SK-N-SH (cell line): ENCODE measurements around the gene DHRS12. TPM values are rescaled to one million over a fixed set of nuclear protein-coding genes. Genes with fewer than 3 reads are reported as not detected.

ENCODE experiments used
- CTCF ChIA-PET: fragments of 300-600, 350-600 bp; formaldehyde crosslinking; extraction: SDS; loops from one replicate; lab custom pipeline; 2021; lab: Yijun Ruan, JAX
- POLR2A ChIA-PET: fragments of 350-600 bp; sonication (Branson Sonifier 250); formaldehyde crosslinking; extraction: SDS; loops from one replicate; lab custom pipeline; 2020; ENCODE audit warnings: antibody characterized with exemption, inconsistent platforms; lab: Yijun Ruan, JAX
- DNase-seq: peaks from one replicate; pipeline ENCODE4 v3.0.0; 2012
- H2AFZ ChIP-seq: fragments of 200-600 bp; sonication (generic); 2 replicates; pipeline ENCODE4 v1.8.1; 2016; ENCODE audit warnings: antibody characterized with exemption, mild to moderate bottlenecking, low read depth
- H3F3A ChIP-seq: fragments of 200-600 bp; sonication (generic); replicated peaks from 2 replicates; pipeline ENCODE3; 2016; ENCODE audit warnings: antibody characterized with exemption, mild to moderate bottlenecking; ENCODE audit not compliant: insufficient read depth
- H3K27ac ChIP-seq, 2 experiments: fragments of 200-500 bp in 1 of 2; fragments of 200-600 bp in 1 of 2; sonication (Bioruptor generic) in 1 of 2; sonication (generic), shearing (Covaris generic) in 1 of 2; 2 replicates each; pipeline versions ENCODE4 v1.5.1 to v1.6.1; 2014 to 2016; ENCODE audit warnings: low read depth in 2 of 2, inconsistent platforms in 1 of 2, low read length in 1 of 2, mild to moderate bottlenecking in 1 of 2, mixed read lengths in 1 of 2
- H3K27me3 ChIP-seq: fragments of 200-600 bp; sonication (generic), shearing (Covaris generic); 2 replicates; pipeline ENCODE4 v1.6.1; 2016; ENCODE audit warnings: mixed run types; ENCODE audit not compliant: insufficient read depth
- H3K36me3 ChIP-seq, 2 experiments: fragments of 200-500 bp in 1 of 2; fragments of 200-600 bp in 1 of 2; sonication (Bioruptor generic) in 1 of 2; sonication (generic) in 1 of 2; replicated peaks in 1 of 2; 2 replicates each; pipeline versions ENCODE3 to v1.5.1; 2014 to 2016; ENCODE audit warnings: low read length in 1 of 2, mild to moderate bottlenecking in 1 of 2; ENCODE audit not compliant: insufficient read depth in 2 of 2, control insufficient read depth in 1 of 2
- H3K4me1 ChIP-seq, 2 experiments: fragments of 200-500 bp in 1 of 2; fragments of 200-600 bp in 1 of 2; sonication (Bioruptor generic) in 1 of 2; sonication (generic), shearing (Covaris generic) in 1 of 2; 2 replicates each; pipeline versions ENCODE4 v1.5.1 to v1.6.1; 2014 to 2016; ENCODE audit warnings: low read depth in 1 of 2, low read length in 1 of 2, mixed run types in 1 of 2; ENCODE audit not compliant: insufficient read depth in 2 of 2, control insufficient read depth in 1 of 2
- H3K4me2 ChIP-seq: fragments of 200-600 bp; sonication (generic), shearing (Covaris generic); 2 replicates; pipeline ENCODE4 v1.6.1; 2017; ENCODE audit warnings: mixed run types
- H3K4me3 ChIP-seq, 2 experiments: fragments of 200-500 bp in 1 of 2; fragments of 200-600 bp in 1 of 2; sonication (Bioruptor generic) in 1 of 2; sonication (generic), shearing (Covaris generic) in 1 of 2; 2 replicates each; pipeline versions ENCODE4 v1.5.1 to v1.8.1; 2014 to 2016; ENCODE audit warnings: low read depth in 2 of 2, inconsistent platforms in 1 of 2, low read length in 1 of 2, mild to moderate bottlenecking in 1 of 2, mixed read lengths in 1 of 2, moderate library complexity in 1 of 2
- H3K79me2 ChIP-seq: fragments of 200-600 bp; sonication (generic); 2 replicates; pipeline ENCODE4 v1.8.1; 2017; ENCODE audit warnings: mild to moderate bottlenecking; ENCODE audit not compliant: insufficient read depth
- H3K9ac ChIP-seq: fragments of 200-600 bp; sonication (generic); 2 replicates; pipeline ENCODE4 v1.6.1; 2017; ENCODE audit warnings: mixed run types
- H3K9me2 ChIP-seq: fragments of 200-600 bp; sonication (generic); 2 replicates; pipeline ENCODE4 v1.6.1; 2017; ENCODE audit warnings: mixed run types
- H3K9me3 ChIP-seq: fragments of 200-600 bp; sonication (generic); 2 replicates; pipeline ENCODE4 v1.6.1; 2017; ENCODE audit warnings: mixed run types, mild to moderate bottlenecking, moderate library complexity
- H4K20me1 ChIP-seq: fragments of 200-600 bp; sonication (generic); 2 replicates; pipeline ENCODE4 v1.6.1; 2017; ENCODE audit warnings: mild to moderate bottlenecking, mixed run types; ENCODE audit not compliant: insufficient read depth
- CTCF ChIP-seq: fragments of 200-600 bp; sonication (generic); IDR thresholded peaks from 2 replicates; pipeline ENCODE4 v1.6.1; 2017; ENCODE audit warnings: antibody characterized with exemption, mild to moderate bottlenecking, moderate library complexity
- EP300 ChIP-seq, 2 experiments: IDR thresholded peaks; 2 replicates each; pipeline versions ENCODE4 v1.4.0 to v1.6.1; 2012; ENCODE audit warnings: borderline replicate concordance in 1 of 2, low read depth in 1 of 2, low read length in 1 of 2
- EZH2phosphoT487 ChIP-seq: fragments of 200-600 bp; sonication (generic); IDR thresholded peaks from 2 replicates; pipeline ENCODE4 v1.6.1; 2017; ENCODE audit warnings: low read depth, mixed run types, mild to moderate bottlenecking, antibody characterized with exemption, moderate library complexity, borderline replicate concordance
- FOSL2 ChIP-seq: IDR thresholded peaks from 2 replicates; pipeline ENCODE4 v1.4.0; 2012; ENCODE audit warnings: low read depth, mild to moderate bottlenecking, moderate library complexity, borderline replicate concordance
- FOXJ3 ChIP-seq: sonication (generic); formaldehyde crosslinking; IDR thresholded peaks from 2 replicates; pipeline ENCODE4 v1.5.1; 2020; ENCODE audit warnings: mild to moderate bottlenecking, missing genetic modification reagents
- FOXM1 ChIP-seq: IDR thresholded peaks from 2 replicates; pipeline ENCODE4 v1.4.0; 2012; ENCODE audit warnings: low read depth, mild to moderate bottlenecking
- MXI1 ChIP-seq: IDR thresholded peaks from 2 replicates; pipeline ENCODE4 v1.6.1; 2012; ENCODE audit warnings: mild to moderate bottlenecking, low read depth, low read length, improper control_type of control experiment
- NFIC ChIP-seq: IDR thresholded peaks from 2 replicates; pipeline ENCODE4 v1.4.0; 2012; ENCODE audit warnings: borderline replicate concordance
- NRF1 ChIP-seq: IDR thresholded peaks from 2 replicates; pipeline ENCODE4 v1.6.1; 2012; ENCODE audit warnings: low read depth, mild to moderate bottlenecking, low read length
- POLR2AphosphoS5 ChIP-seq: IDR thresholded peaks from 2 replicates; pipeline ENCODE4 v1.6.1; 2012; ENCODE audit warnings: low read depth, low read length
- RCOR1 ChIP-seq: fragments of 150-350 bp; IDR thresholded peaks from 2 replicates; pipeline ENCODE4 v1.6.1; 2017; ENCODE audit warnings: antibody characterized with exemption, low read length
- RXRA ChIP-seq: IDR thresholded peaks from 2 replicates; pipeline ENCODE4 v1.4.0; 2012; ENCODE audit warnings: low read depth, mild to moderate bottlenecking, borderline replicate concordance
- SMC3 ChIP-seq: IDR thresholded peaks from 2 replicates; pipeline ENCODE4 v1.6.1; 2012; ENCODE audit warnings: low read depth, low read length, improper control_type of control experiment
- TAF1 ChIP-seq: IDR thresholded peaks from 2 replicates; pipeline ENCODE4 v1.6.1; 2012; ENCODE audit warnings: low read depth, mild to moderate bottlenecking, low read length, moderate library complexity, borderline replicate concordance
- TCF12 ChIP-seq: IDR thresholded peaks from 2 replicates; pipeline ENCODE4 v1.4.0; 2012
- USF1 ChIP-seq: IDR thresholded peaks from 2 replicates; pipeline ENCODE4 v1.4.0; 2012; ENCODE audit warnings: low read depth, borderline replicate concordance
- WGBS: methylation state at CpG from one replicate; pipeline ENCODE4 v1.1.6; 2017; ENCODE audit warnings: low lambda C conversion rate; 5-methylcytosine and 5-hydroxymethylcytosine counted together
- polyA plus RNA-seq, 3 experiments: library from polyadenylated mRNA; depleted of rRNA; stranded (reverse); fragments of >200 nt; gene quantifications; 2 replicates each; pipeline ENCODE4 v1.2.3, GENCODE V29; 2012
- TF ChIP-seq, protein P1 (sequence below): fragments of 150-350 bp; IDR thresholded peaks from 2 replicates; pipeline ENCODE4 v1.6.1; 2017; ENCODE audit warnings: antibody characterized with exemption, low read length, low read depth, borderline replicate concordance

DHRS12 gene
- polyA plus RNA-seq, 1 of the 3 experiments (the other 2 are of a cell fraction): 9.6 TPM

GRCh38 chr13:51770681-51771417 lies 33.1 kb downstream of the DHRS12 start:
- Histone ChIP-seq H4K20me1 (no peaks in the 10 kb centered on the region), H3K27ac (no peak overlapping the region; a peak in 1 of 4 replicates), H2AFZ (no peak overlapping the region), H3K9ac (no peak overlapping the region), H3K4me2 (no peak overlapping the region), H3K4me3 (no peak overlapping the region), H3K36me3 (peaks cover 4 to 9% of the 10 kb centered on the region in 2 experiments), H3K9me3 (no peaks in the 10 kb centered on the region), H3K79me2 (no peaks in the 10 kb centered on the region), H3K9me2 (no peaks in the 10 kb centered on the region), H3F3A (no peaks in the 10 kb centered on the region), H3K27me3 (no peaks in the 10 kb centered on the region), H3K4me1 (peaks cover 0 to 7% of the 10 kb centered on the region in 2 experiments; a peak in 1 of 4 replicates)
- TF ChIP-seq FOXJ3 (no peak), EP300 (IDR thresholded peaks at IDR 0.05; ENCODE audit: borderline replicate concordance in 1 of 2, low read depth in 1 of 2, low read length in 1 of 2) (no peak), EZH2phosphoT487 (no peak), TAF1 (no peak), CTCF (no peak), FOXM1 (no peak), RCOR1 (no peak), NRF1 (no peak), POLR2AphosphoS5 (no peak), RXRA (no peak), MXI1 (no peak), SMC3 (no peak), NFIC (no peak), USF1 (no peak), FOSL2 (no peak), TCF12 (no peak)
- TF ChIP-seq, protein P1, sequence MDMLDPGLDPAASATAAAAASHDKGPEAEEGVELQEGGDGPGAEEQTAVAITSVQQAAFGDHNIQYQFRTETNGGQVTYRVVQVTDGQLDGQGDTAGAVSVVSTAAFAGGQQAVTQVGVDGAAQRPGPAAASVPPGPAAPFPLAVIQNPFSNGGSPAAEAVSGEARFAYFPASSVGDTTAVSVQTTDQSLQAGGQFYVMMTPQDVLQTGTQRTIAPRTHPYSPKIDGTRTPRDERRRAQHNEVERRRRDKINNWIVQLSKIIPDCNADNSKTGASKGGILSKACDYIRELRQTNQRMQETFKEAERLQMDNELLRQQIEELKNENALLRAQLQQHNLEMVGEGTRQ: no peak
- WGBS: 99% methylated on average over 10 of the region's 11 CpGs
- DNase-seq: no peak
- ChIA-PET POLR2A (interaction anchor here (0.7 to 1.2 kb wide), 3 partner anchors 9 to 181 kb away, joined by 3 read pairs; no protein-coding TSS in a partner anchor), CTCF (interaction anchor here (1.2 to 4.0 kb wide), 4 partner anchors 10 to 27 kb away, joined by 3 to 22 read pairs (median 4); no protein-coding TSS in a partner anchor)
